ENCODE data around the gene HCAR1. TPM values are rescaled to one million over a fixed set of nuclear protein-coding genes. Genes with fewer than 3 reads are reported as not detected.

HCAR1 gene
- polyA plus RNA-seq, 1 donor (not counting 4 experiments of a cell fraction or from before 2014, with no cell fraction given) = 0.07 TPM

- Histone ChIP-seq H3K9me3 (ENCODE audit: control insufficient read depth, low read depth, low read length) (no peaks in the 10 kb centered on the region), H3K4me3 (ENCODE audit: control insufficient read depth in 2 of 3, extremely low read depth in 1 of 3, insufficient read depth in 2 of 3, low read depth in 1 of 3, low read length in 3 of 3) (no peak overlapping the region), H3K4me1 (ENCODE audit: control insufficient read depth, extremely low read depth, insufficient read depth, low read length) (no peaks in the 10 kb centered on the region), H3K9ac (ENCODE audit: control insufficient read depth, extremely low read depth, insufficient read depth, low read length) (no peak overlapping the region), H3K27ac (ENCODE audit: control insufficient read depth, insufficient read depth, low read length) (no peak overlapping the region), H3K9me1 (ENCODE audit: control insufficient read depth, extremely low read depth, insufficient read depth, low read length) (no peaks in the 10 kb centered on the region), H3K36me3 (ENCODE audit: control insufficient read depth in 2 of 2, extremely low read depth in 1 of 2, insufficient read depth in 2 of 2, low read length in 2 of 2) (no peaks in the 10 kb centered on the region), H2AFZ (ENCODE audit: control insufficient read depth, low read length) (no peak overlapping the region), H3K79me2 (ENCODE audit: control insufficient read depth, insufficient read depth, low read length) (no peaks in the 10 kb centered on the region), H3K27me3 (ENCODE audit: control insufficient read depth, extremely low read depth, insufficient read depth, low read length) (no peaks in the 10 kb centered on the region), H3K4me2 (ENCODE audit: control insufficient read depth, extremely low read depth, insufficient read depth, low read depth, low read length) (no peak overlapping the region), H4K20me1 (ENCODE audit: control insufficient read depth, extremely low read depth, insufficient read depth, low read length) (no peaks in the 10 kb centered on the region)
- TF ChIP-seq EZH2 (IDR thresholded peaks at IDR 0.05; ENCODE audit: low read length) (no peak), CTCF (optimal IDR thresholded peaks at IDR 0.05 in 1 of 3, IDR thresholded peaks at IDR 0.05 in 1 of 3, conservative IDR thresholded peaks at IDR 0.05 in 1 of 3; ENCODE audit: extremely low read depth in 1 of 3, insufficient read depth in 2 of 3, low read length in 3 of 3) (no peak)
- no peak for DNase-seq (ENCODE audit: low read depth, low spot score)
- dilution Hi-C loops (cut with MboI; ENCODE audit: extremely low pct_ligation_motif_present, low sequenced_read_pairs) = no loop called here
- FAIRE-seq = no peak
These were observed 7.9 kb upstream of the HCAR1 start for GRCh38 chr12:122738571-122738970.

GRCh38 chr12:122732611-122733010 lies 2.0 kb upstream of the HCAR1 start:
- no peak for FAIRE-seq
- Histone ChIP-seq H3K9me3 (ENCODE audit: control insufficient read depth, low read depth, low read length) (no peaks in the 10 kb centered on the region), H3K27me3 (ENCODE audit: control insufficient read depth, extremely low read depth, insufficient read depth, low read length) (no peaks in the 10 kb centered on the region), H4K20me1 (ENCODE audit: control insufficient read depth, extremely low read depth, insufficient read depth, low read length) (no peaks in the 10 kb centered on the region), H3K4me3 (ENCODE audit: control insufficient read depth in 2 of 3, extremely low read depth in 1 of 3, insufficient read depth in 2 of 3, low read depth in 1 of 3, low read length in 3 of 3) (no peak overlapping the region), H3K4me2 (ENCODE audit: control insufficient read depth, extremely low read depth, insufficient read depth, low read depth, low read length) (no peak overlapping the region), H3K27ac (ENCODE audit: control insufficient read depth, insufficient read depth, low read length) (no peak overlapping the region), H3K79me2 (ENCODE audit: control insufficient read depth, insufficient read depth, low read length) (no peaks in the 10 kb centered on the region), H3K4me1 (ENCODE audit: control insufficient read depth, extremely low read depth, insufficient read depth, low read length) (no peaks in the 10 kb centered on the region), H3K9ac (ENCODE audit: control insufficient read depth, extremely low read depth, insufficient read depth, low read length) (no peak overlapping the region), H3K36me3 (ENCODE audit: control insufficient read depth in 2 of 2, extremely low read depth in 1 of 2, insufficient read depth in 2 of 2, low read length in 2 of 2) (no peaks in the 10 kb centered on the region), H3K9me1 (ENCODE audit: control insufficient read depth, extremely low read depth, insufficient read depth, low read length) (no peaks in the 10 kb centered on the region), H2AFZ (ENCODE audit: control insufficient read depth, low read length) (no peak overlapping the region)
- dilution Hi-C loops (cut with MboI; ENCODE audit: extremely low pct_ligation_motif_present, low sequenced_read_pairs) = no loop called here
- DNase-seq (ENCODE audit: low read depth, low spot score) = no peak
- TF ChIP-seq CTCF (optimal IDR thresholded peaks at IDR 0.05 in 1 of 3, IDR thresholded peaks at IDR 0.05 in 1 of 3, conservative IDR thresholded peaks at IDR 0.05 in 1 of 3; ENCODE audit: extremely low read depth in 1 of 3, insufficient read depth in 2 of 3, low read length in 3 of 3) = no peak
- no peak for TF ChIP-seq EZH2 (IDR thresholded peaks at IDR 0.05; ENCODE audit: low read length)
